NCI-H2227 (cell line): ENCODE measurements around the gene TLL1.

Experiments used
- DNase-seq: peaks from one replicate; lab custom pipeline; 2025; ENCODE audit not compliant: unreplicated experiment; lab: John Stamatoyannopoulos, UW

TLL1 gene

GRCh38 chr4:165879641-165880040 is 6.6 kb downstream of the TLL1 start:
- no peak for DNase-seq

- DNase-seq, result no peak
Observed at GRCh38 chr4:165894159-165894558, 21.1 kb downstream of the TLL1 start.

GRCh38 chr4:165905405-165906027 is 32.5 kb downstream of the TLL1 start:
- DNase-seq, result no peak

- no peak for DNase-seq
Observed at GRCh38 chr4:165906272-165906671, 33.2 kb downstream of the TLL1 start.

- DNase-seq, result no peak
Observed at GRCh38 chr4:165909947-165910346, 36.9 kb downstream of the TLL1 start.

- DNase-seq, result no peak
Observed at GRCh38 chr4:165915215-165915614, 42.2 kb downstream of the TLL1 start.

GRCh38 chr4:165921546-165921945 is 48.5 kb downstream of the TLL1 start:
- no peak for DNase-seq

- DNase-seq, result no peak
Observed at GRCh38 chr4:165922747-165923146, 49.7 kb downstream of the TLL1 start.

GRCh38 chr4:165926307-165926706 is 53.3 kb downstream of the TLL1 start:
- no peak for DNase-seq

- DNase-seq, result no peak
Observed at GRCh38 chr4:165927366-165927765, 54.3 kb downstream of the TLL1 start.

GRCh38 chr4:165927815-165928214 is 54.8 kb downstream of the TLL1 start:
- DNase-seq, result no peak

- no peak for DNase-seq
Observed at GRCh38 chr4:165928601-165929000, 55.6 kb downstream of the TLL1 start.

- no peak for DNase-seq
Observed at GRCh38 chr4:165929662-165930061, 56.6 kb downstream of the TLL1 start.

GRCh38 chr4:165931741-165932140 is 58.7 kb downstream of the TLL1 start:
- DNase-seq, result no peak

- no peak for DNase-seq
Observed at GRCh38 chr4:165944900-165945299, 71.9 kb downstream of the TLL1 start.

- DNase-seq, result no peak
Observed at GRCh38 chr4:165945991-165946390, 73.0 kb downstream of the TLL1 start.

- DNase-seq, result no peak
Observed at GRCh38 chr4:165947019-165947418, 74.0 kb downstream of the TLL1 start.

GRCh38 chr4:165953181-165953580 is 80.1 kb downstream of the TLL1 start:
- DNase-seq, result no peak

- DNase-seq, result no peak
Observed at GRCh38 chr4:165963621-165964020, 90.6 kb downstream of the TLL1 start.

- no peak for DNase-seq
Observed at GRCh38 chr4:165964591-165964990, 91.6 kb downstream of the TLL1 start.

- DNase-seq, result no peak
Observed at GRCh38 chr4:165965503-165965902, 92.5 kb downstream of the TLL1 start.

- no peak for DNase-seq
Observed at GRCh38 chr4:165966833-165967232, 93.8 kb downstream of the TLL1 start.

- DNase-seq, result no peak
Observed at GRCh38 chr4:165967486-165967885, 94.4 kb downstream of the TLL1 start.
